ENCODE measurements around the gene OXLD1. TPM values are rescaled to one million over a fixed set of nuclear protein-coding genes. Genes with fewer than 3 reads are reported as not detected.

OXLD1 gene
- total RNA-seq, 6 donors from 2014 or later, result 32.2 to 46.7 (median 38.5) TPM

- Histone ChIP-seq H3K4me3 (no peak overlapping the region), H3K36me3 (peaks cover 16 to 65% (median 56%) of the 10 kb centered on the region in 4 donors), H3K27ac (no peak overlapping the region), H3K4me1 (peaks cover 24 to 35% (median 30%) of the 10 kb centered on the region in 4 donors), H3K9me3 (no peaks in the 10 kb centered on the region), H3K27me3 (no peaks in the 10 kb centered on the region)
- 88 to 92% methylated on average over 15 to 21 of the region's 25 CpGs for WGBS, 2 donors
- DNase-seq (peak in 1 of 2 donors; percentile 73), ATAC-seq (ENCODE audit: low FRiP score in 2 of 2) (no peak)
- TF ChIP-seq POLR2AphosphoS5 (IDR thresholded peaks at IDR 0.05) (no peak), EP300 (IDR thresholded peaks at IDR 0.05) (no peak), POLR2A (IDR thresholded peaks at IDR 0.05) (no peak)
- TF ChIP-seq, protein P1, sequence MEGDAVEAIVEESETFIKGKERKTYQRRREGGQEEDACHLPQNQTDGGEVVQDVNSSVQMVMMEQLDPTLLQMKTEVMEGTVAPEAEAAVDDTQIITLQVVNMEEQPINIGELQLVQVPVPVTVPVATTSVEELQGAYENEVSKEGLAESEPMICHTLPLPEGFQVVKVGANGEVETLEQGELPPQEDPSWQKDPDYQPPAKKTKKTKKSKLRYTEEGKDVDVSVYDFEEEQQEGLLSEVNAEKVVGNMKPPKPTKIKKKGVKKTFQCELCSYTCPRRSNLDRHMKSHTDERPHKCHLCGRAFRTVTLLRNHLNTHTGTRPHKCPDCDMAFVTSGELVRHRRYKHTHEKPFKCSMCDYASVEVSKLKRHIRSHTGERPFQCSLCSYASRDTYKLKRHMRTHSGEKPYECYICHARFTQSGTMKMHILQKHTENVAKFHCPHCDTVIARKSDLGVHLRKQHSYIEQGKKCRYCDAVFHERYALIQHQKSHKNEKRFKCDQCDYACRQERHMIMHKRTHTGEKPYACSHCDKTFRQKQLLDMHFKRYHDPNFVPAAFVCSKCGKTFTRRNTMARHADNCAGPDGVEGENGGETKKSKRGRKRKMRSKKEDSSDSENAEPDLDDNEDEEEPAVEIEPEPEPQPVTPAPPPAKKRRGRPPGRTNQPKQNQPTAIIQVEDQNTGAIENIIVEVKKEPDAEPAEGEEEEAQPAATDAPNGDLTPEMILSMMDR (IDR thresholded peaks at IDR 0.05), result no peak
Measured at GRCh38 chr17:81700353-81701287, 34.2 kb upstream of the OXLD1 start.

GRCh38 chr17:81697261-81698044 is 31.0 kb upstream of the OXLD1 start:
- no peak for TF ChIP-seq EP300 (IDR thresholded peaks at IDR 0.05)
- TF ChIP-seq, protein P1 (IDR thresholded peaks at IDR 0.05), result no peak
- TF ChIP-seq POLR2A (IDR thresholded peaks at IDR 0.05), result no peak
- TF ChIP-seq POLR2AphosphoS5 (IDR thresholded peaks at IDR 0.05), result no peak
- no peaks in the 10 kb centered on the region for H3K9me3 ChIP-seq
- ATAC-seq (ENCODE audit: low FRiP score in 2 of 2), result no peak
- WGBS, 2 donors, result 87 to 91% methylated on average over 24 to 25 of the region's 25 CpGs
- H3K36me3 ChIP-seq, result peaks cover 37 to 93% (median 85%) of the 10 kb centered on the region in 4 donors
- DNase-seq, result peak in 1 of 2 donors; percentile 19
- no peak overlapping the region for H3K4me3 ChIP-seq
- no peak overlapping the region for H3K27ac ChIP-seq
- H3K4me1 ChIP-seq, result peaks cover 17 to 20% (median 19%) of the 10 kb centered on the region in 4 donors
- no peaks in the 10 kb centered on the region for H3K27me3 ChIP-seq

DNA sequence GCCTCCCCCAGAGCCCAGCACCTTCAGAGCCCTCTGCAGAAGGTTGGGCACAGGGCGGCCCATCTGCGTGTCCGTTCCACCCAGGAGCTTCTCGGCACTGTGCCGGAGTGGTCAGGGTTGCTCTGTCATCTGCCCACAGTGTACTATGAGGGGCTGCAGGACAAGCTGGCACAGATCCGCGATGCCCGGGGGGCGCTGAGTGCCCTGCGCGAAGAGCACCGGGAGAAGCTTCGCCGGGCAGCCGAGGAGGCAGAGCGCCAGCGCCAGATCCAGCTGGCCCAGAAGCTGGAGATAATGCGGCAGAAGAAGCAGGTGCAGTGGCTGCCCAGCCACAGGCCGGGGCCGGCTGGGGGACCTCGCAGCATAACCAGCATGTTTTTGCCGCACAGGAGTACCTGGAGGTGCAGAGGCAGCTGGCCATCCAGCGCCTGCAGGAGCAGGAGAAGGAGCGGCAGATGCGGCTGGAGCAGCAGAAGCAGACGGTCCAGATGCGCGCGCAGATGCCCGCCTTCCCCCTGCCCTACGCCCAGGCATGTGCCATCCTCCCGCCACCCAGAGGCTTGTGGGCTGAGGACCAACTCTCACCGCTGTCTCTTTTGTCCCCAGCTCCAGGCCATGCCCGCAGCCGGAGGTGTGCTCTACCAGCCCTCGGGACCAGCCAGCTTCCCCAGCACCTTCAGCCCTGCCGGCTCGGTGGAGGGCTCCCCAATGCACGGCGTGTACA is 30.0 kb upstream of the OXLD1 start:
- TF ChIP-seq POLR2AphosphoS5 (IDR thresholded peaks at IDR 0.05) (no peak), POLR2A (IDR thresholded peaks at IDR 0.05) (no peak), EP300 (IDR thresholded peaks at IDR 0.05) (no peak)
- TF ChIP-seq, protein P1 (IDR thresholded peaks at IDR 0.05), result no peak
- WGBS, 2 donors, result 96% methylated on average over 15 to 40 of the region's 40 CpGs
- DNase-seq, result peak in 1 of 2 donors; percentile 76

DNA sequence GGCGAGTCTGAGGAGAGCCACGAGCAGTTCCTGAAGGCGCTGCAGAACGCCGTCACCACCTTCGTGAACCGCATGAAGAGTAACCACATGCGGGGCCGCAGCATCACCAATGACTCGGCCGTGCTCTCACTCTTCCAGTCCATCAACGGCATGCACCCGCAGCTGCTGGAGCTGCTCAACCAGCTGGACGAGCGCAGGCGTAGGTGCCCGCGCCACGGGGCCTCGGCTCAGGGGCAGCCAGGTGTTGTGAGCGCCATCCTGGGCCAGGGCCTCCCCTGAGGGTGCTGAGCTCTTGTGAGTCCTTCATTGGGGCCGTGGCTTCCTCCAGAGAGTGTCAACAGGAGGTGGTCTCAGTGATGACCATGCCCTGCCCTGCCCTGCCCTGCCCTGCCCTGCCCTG is 29.4 kb upstream of the OXLD1 start:
- TF ChIP-seq, protein P1 (IDR thresholded peaks at IDR 0.05), result no peak
- no peak for TF ChIP-seq POLR2AphosphoS5 (IDR thresholded peaks at IDR 0.05)
- TF ChIP-seq EP300 (IDR thresholded peaks at IDR 0.05), result no peak
- TF ChIP-seq POLR2A (IDR thresholded peaks at IDR 0.05), result no peak
- no peaks in the 10 kb centered on the region for H3K27me3 ChIP-seq
- no peaks in the 10 kb centered on the region for H3K9me3 ChIP-seq
- ATAC-seq (ENCODE audit: low FRiP score in 2 of 2) (no peak), DNase-seq (peak in 1 of 2 donors; percentile 77)
- WGBS, 2 donors, result 88 to 90% methylated on average over 13 to 22 of the region's 22 CpGs
- no peak overlapping the region for H3K4me3 ChIP-seq
- peaks cover 43 to 99% (median 92%) of the 10 kb centered on the region in 4 donors for H3K36me3 ChIP-seq
- H3K27ac ChIP-seq, result no peak overlapping the region
- H3K4me1 ChIP-seq, result peaks cover under 1 to 3% (median 2%) of the 10 kb centered on the region in 4 donors

More for the DNA sequence above, 30.0 kb upstream of the OXLD1 start:
- no peak for ATAC-seq (ENCODE audit: low FRiP score in 2 of 2)
- Histone ChIP-seq H3K9me3 (no peaks in the 10 kb centered on the region), H3K27ac (no peak overlapping the region), H3K27me3 (no peaks in the 10 kb centered on the region), H3K36me3 (peaks cover 44 to 99% (median 92%) of the 10 kb centered on the region in 4 donors), H3K4me3 (no peak overlapping the region), H3K4me1 (peaks cover 7 to 9% (median 8%) of the 10 kb centered on the region in 4 donors)
